ENCODE results near the gene ALOX5.

ALOX5 gene

GRCh38 chr10:45425621-45426563 is 51.9 kb downstream of the ALOX5 start:
- no peak for DNase-seq

- no peak for DNase-seq
Observed at GRCh38 chr10:45427262-45427969, 53.4 kb downstream of the ALOX5 start.

GRCh38 chr10:45427970-45428366 is 54.0 kb downstream of the ALOX5 start:
- DNase-seq = no peak

GRCh38 chr10:45428611-45429510 is 54.8 kb downstream of the ALOX5 start:
- DNase-seq = no peak

GRCh38 chr10:45429790-45430189 is 55.8 kb downstream of the ALOX5 start:
- no peak for DNase-seq

GRCh38 chr10:45432113-45432512 is 58.1 kb downstream of the ALOX5 start:
- no peak for DNase-seq

GRCh38 chr10:45432700-45433472 is 58.9 kb downstream of the ALOX5 start:
- no peak for DNase-seq

- DNase-seq = no peak
Observed at GRCh38 chr10:45433716-45434469, 59.9 kb downstream of the ALOX5 start.

GRCh38 chr10:45437587-45438465 is 63.8 kb downstream of the ALOX5 start:
- DNase-seq = no peak

- no peak for DNase-seq
Observed at GRCh38 chr10:45438466-45439090, 64.6 kb downstream of the ALOX5 start.

GRCh38 chr10:45439365-45439764 is 65.3 kb downstream of the ALOX5 start:
- DNase-seq = no peak

- no peak for DNase-seq
Observed at GRCh38 chr10:45439873-45440272, 65.9 kb downstream of the ALOX5 start.

- no peak for DNase-seq
Observed at GRCh38 chr10:45440511-45441062, 66.6 kb downstream of the ALOX5 start.

GRCh38 chr10:45441239-45442190 is 67.5 kb downstream of the ALOX5 start:
- DNase-seq = no peak

- no peak for DNase-seq
Observed at GRCh38 chr10:45442251-45442650, 68.2 kb downstream of the ALOX5 start.

GRCh38 chr10:45442662-45443061 is 68.6 kb downstream of the ALOX5 start:
- DNase-seq = no peak

- DNase-seq = no peak
Observed at GRCh38 chr10:45443101-45444009, 69.3 kb downstream of the ALOX5 start.
